K562 (cell line): ENCODE measurements around the gene DDIT3. TPM values are rescaled to one million over a fixed set of nuclear protein-coding genes. Genes with fewer than 3 reads are reported as not detected.

Experiments used
- ARID1B ChIP-seq: fragments of 450-650 bp; IDR thresholded peaks from 2 replicates; pipeline ENCODE4 v1.6.1; 2016; ENCODE audit warnings: antibody characterized with exemption, mild to moderate bottlenecking, inconsistent platforms
- ARID4B ChIP-seq: sonication (generic); formaldehyde crosslinking; IDR thresholded peaks from 2 replicates; pipeline ENCODE4 v1.8.0; 2022; ENCODE audit warnings: mild to moderate bottlenecking, missing genetic modification reagents
- CBX3 ChIP-seq, 2 experiments: IDR thresholded peaks; 1 replicate in 1 of 2; 2 replicates in 1 of 2; pipeline ENCODE4 v1.6.1; 2012; ENCODE audit warnings: inconsistent platforms in 2 of 2, low read length in 2 of 2, borderline replicate concordance in 1 of 2, control low read depth in 1 of 2
- DACH1 ChIP-seq: fragments of 450-650 bp; IDR thresholded peaks from 2 replicates; pipeline ENCODE4 v1.6.1; 2018; ENCODE audit not compliant: partially characterized antibody
- EP400 ChIP-seq: fragments of 450-650 bp; IDR thresholded peaks from 2 replicates; pipeline ENCODE4 v1.6.1; 2017; ENCODE audit warnings: antibody characterized with exemption, mild to moderate bottlenecking, moderate library complexity
- GTF2F1 ChIP-seq: IDR thresholded peaks from 2 replicates; pipeline ENCODE4 v1.6.1; 2011; ENCODE audit warnings: low read depth, low read length, improper control_type of control experiment
- MAFK ChIP-seq: IDR thresholded peaks from 2 replicates; pipeline ENCODE4 v1.6.1; 2011; ENCODE audit warnings: low read length, improper control_type of control experiment
- MYBL2 ChIP-seq, 2 experiments: fragments of 450-650 bp in 1 of 2; sonication (generic) in 1 of 2; formaldehyde crosslinking in 1 of 2; IDR thresholded peaks; 2 replicates each; pipeline versions ENCODE4 v1.6.1 to v1.8.1; 2017 to 2022; ENCODE audit warnings: borderline replicate concordance in 1 of 2, inconsistent platforms in 1 of 2, low read depth in 1 of 2, mild to moderate bottlenecking in 1 of 2, missing genetic modification reagents in 1 of 2, moderate library complexity in 1 of 2
- PHF21A ChIP-seq: fragments of 450-650 bp; IDR thresholded peaks from 2 replicates; pipeline ENCODE4 v1.6.1; 2017; ENCODE audit warnings: low read depth, borderline replicate concordance
- POLR2AphosphoS5 ChIP-seq: IDR thresholded peaks from 2 replicates; pipeline ENCODE4 v1.6.1; 2011; ENCODE audit warnings: mild to moderate bottlenecking, low read depth, low read length, moderate library complexity; ENCODE audit not compliant: control insufficient read depth, insufficient read depth
- POLR2B ChIP-seq: fragments of 450-650 bp; IDR thresholded peaks from 2 replicates; pipeline ENCODE4 v1.6.1; 2018; ENCODE audit warnings: low read depth; ENCODE audit not compliant: partially characterized antibody
- POLR2G ChIP-seq: fragments of 200-400 bp; formaldehyde crosslinking; IDR thresholded peaks from 2 replicates; pipeline ENCODE4 v1.6.1; 2017; ENCODE audit warnings: low read depth, mild to moderate bottlenecking, antibody characterized with exemption, low read length, moderate library complexity
- SNIP1 ChIP-seq: fragments of 450-650 bp; IDR thresholded peaks from 2 replicates; pipeline ENCODE4 v1.7.1; 2017; ENCODE audit warnings: low read depth, mild to moderate bottlenecking
- STAT6 ChIP-seq: sonication (generic); formaldehyde crosslinking; IDR thresholded peaks from 2 replicates; pipeline ENCODE4 v1.8.1; 2023; ENCODE audit warnings: mild to moderate bottlenecking, missing genetic modification reagents
- TARDBP ChIP-seq: fragments of 450-650 bp; IDR thresholded peaks from 2 replicates; pipeline ENCODE4 v1.6.1; 2016
- TFAM ChIP-seq: fragments of 250-450 bp; sonication (Bioruptor Pico); conservative IDR thresholded peaks from 2 replicates; pipeline ENCODE4 v1.5.0; 2021; ENCODE audit warnings: mild to moderate bottlenecking, moderate library complexity
- XRCC3 ChIP-seq: fragments of 450-650 bp; IDR thresholded peaks from 2 replicates; pipeline ENCODE4 v1.6.1; 2017; ENCODE audit warnings: mild to moderate bottlenecking, moderate library complexity
- ZBTB17 ChIP-seq: fragments of 450-650 bp; formaldehyde crosslinking; IDR thresholded peaks from 2 replicates; pipeline ENCODE4 v1.4.0; 2020; ENCODE audit warnings: mild to moderate bottlenecking
- ZNF133 ChIP-seq: fragments of 250-450 bp; sonication (Bioruptor Pico); IDR thresholded peaks from 2 replicates; pipeline ENCODE4 v1.4.0; 2020; ENCODE audit warnings: mild to moderate bottlenecking
- ZNF347 ChIP-seq: fragments of 450-650 bp; formaldehyde crosslinking; IDR thresholded peaks from 2 replicates; pipeline ENCODE4 v1.4.0; 2020; ENCODE audit warnings: low read depth, mild to moderate bottlenecking, moderate library complexity
- ZNF41 ChIP-seq: fragments of 250-450 bp; sonication (Bioruptor Pico); conservative IDR thresholded peaks from 2 replicates; pipeline ENCODE4 v1.4.0; 2020; ENCODE audit warnings: mild to moderate bottlenecking
- ZNF583 ChIP-seq: fragments of 250-450 bp; sonication (Bioruptor Pico); IDR thresholded peaks from 2 replicates; pipeline ENCODE4 v1.4.0; 2020
- ZNF830 ChIP-seq: fragments of 250-450 bp; sonication (Bioruptor Pico); IDR thresholded peaks from 2 replicates; pipeline ENCODE4 v1.5.0; 2021; ENCODE audit warnings: mild to moderate bottlenecking
- polyA plus RNA-seq, 8 experiments: library from polyadenylated mRNA; depleted of rRNA in 4 of 8; stranded (reverse) in 5 of 8; unstranded in 3 of 8; fragments of >200 nt; fragmentation: Nextera tagmentation in 2 of 8; fragmentation: Illumina TruSeq in 1 of 8; extraction: Ambion mirVana in 2 of 8; extraction: Trizol in 1 of 8; gene quantifications; 2 replicates each; pipeline versions ENCODE4 v1.2.1 to v1.2.3, GENCODE V29; 2011 to 2014; ENCODE audit warnings: inconsistent platforms in 1 of 8, missing spikeins in 1 of 8
- total RNA-seq, 7 experiments: library from RNA; depleted of rRNA in 6 of 7; stranded (reverse); fragments of >200 nt in 6 of 7; fragmentation: Illumina TruSeq in 2 of 7; extraction: Trizol in 2 of 7; gene quantifications; 2 replicates each; pipeline versions ENCODE4 v1.2.1 to v1.2.3, GENCODE V29; 2011 to 2021; ENCODE audit warnings: low replicate concordance in 1 of 7

DDIT3 gene
- total and polyA plus RNA-seq, 9 of the 15 experiments (the other 6 are each of a cell fraction or from before 2014, with no cell fraction given): 59.1 to 272 (median 89.9) TPM

- TF ChIP-seq ZNF583 (CRISPR knock-in tag): no peak
- TF ChIP-seq POLR2B: peak; percentile 99
- no peak; a peak in 1 of 3 replicates for TF ChIP-seq CBX3 (IDR thresholded peaks at IDR 0.05; ENCODE audit: borderline replicate concordance in 1 of 2, low read length in 2 of 2)
- TF ChIP-seq TFAM (CRISPR knock-in tag): no peak
- TF ChIP-seq GTF2F1: peak; percentile 87
- TF ChIP-seq ZNF41 (CRISPR knock-in tag): peak; percentile 48; the same call in 1 of the 2 replicates
- TF ChIP-seq TARDBP: no peak
- TF ChIP-seq EP400: peak; percentile 90
- peak; percentile 79 for TF ChIP-seq ZBTB17 (CRISPR knock-in tag)
- TF ChIP-seq ZNF133 (CRISPR knock-in tag): 0 out of 2 replicates have a peak, but pooled peaks have one; percentile 7
- peak; percentile 54; the same call in 1 of the 2 replicates for TF ChIP-seq ZNF347 (CRISPR knock-in tag)
- peak; percentile 93 for TF ChIP-seq POLR2G
- TF ChIP-seq XRCC3: no peak
- no peak for TF ChIP-seq ARID1B
- TF ChIP-seq PHF21A: 0 out of 2 replicates have a peak, but pooled peaks have one; percentile 56
- 0 out of 2 replicates have a peak, but pooled peaks have one; percentile 38 for TF ChIP-seq ZNF830 (CRISPR knock-in tag)
- peak; percentile 96 for TF ChIP-seq ARID4B (CRISPR knock-in tag)
- TF ChIP-seq DACH1: no peak
- TF ChIP-seq MAFK: peak; percentile 1; the same call in 1 of the 2 replicates
- TF ChIP-seq MYBL2 (IDR thresholded peaks at IDR 0.05; ENCODE audit: low read depth): no peak
- TF ChIP-seq MYBL2 (CRISPR knock-in tag; IDR thresholded peaks at IDR 0.05; ENCODE audit: borderline replicate concordance): no peak
- TF ChIP-seq SNIP1: no peak
- TF ChIP-seq STAT6 (CRISPR knock-in tag): peak; percentile 78; the same call in 1 of the 2 replicates
- TF ChIP-seq POLR2AphosphoS5: peak; percentile 99
These were observed at the start of gene DDIT3 (continued) for GRCh38 chr12:57520053-57520818.
